SK-N-SH (cell line): ENCODE data around the gene TEPSIN. TPM values are rescaled to one million over a fixed set of nuclear protein-coding genes. Genes with fewer than 3 reads are reported as not detected.

Experiments
- CTCF ChIA-PET: fragments of 300-600, 350-600 bp; formaldehyde crosslinking; extraction: SDS; loops from one replicate; lab custom pipeline; 2021; lab: Yijun Ruan, JAX
- POLR2A ChIA-PET: fragments of 350-600 bp; sonication (Branson Sonifier 250); formaldehyde crosslinking; extraction: SDS; loops from one replicate; lab custom pipeline; 2020; ENCODE audit warnings: antibody characterized with exemption, inconsistent platforms; lab: Yijun Ruan, JAX
- DNase-seq: peaks from one replicate; pipeline ENCODE4 v3.0.0; 2012
- H2AFZ ChIP-seq: fragments of 200-600 bp; sonication (generic); 2 replicates; pipeline ENCODE4 v1.8.1; 2016; ENCODE audit warnings: antibody characterized with exemption, mild to moderate bottlenecking, low read depth
- H3F3A ChIP-seq: fragments of 200-600 bp; sonication (generic); replicated peaks from 2 replicates; pipeline ENCODE3; 2016; ENCODE audit warnings: antibody characterized with exemption, mild to moderate bottlenecking; ENCODE audit not compliant: insufficient read depth
- H3K27ac ChIP-seq, 2 experiments: fragments of 200-500 bp in 1 of 2; fragments of 200-600 bp in 1 of 2; sonication (Bioruptor generic) in 1 of 2; sonication (generic), shearing (Covaris generic) in 1 of 2; 2 replicates each; pipeline versions ENCODE4 v1.5.1 to v1.6.1; 2014 to 2016; ENCODE audit warnings: low read depth in 2 of 2, inconsistent platforms in 1 of 2, low read length in 1 of 2, mild to moderate bottlenecking in 1 of 2, mixed read lengths in 1 of 2
- H3K27me3 ChIP-seq: fragments of 200-600 bp; sonication (generic), shearing (Covaris generic); 2 replicates; pipeline ENCODE4 v1.6.1; 2016; ENCODE audit warnings: mixed run types; ENCODE audit not compliant: insufficient read depth
- H3K36me3 ChIP-seq, 2 experiments: fragments of 200-500 bp in 1 of 2; fragments of 200-600 bp in 1 of 2; sonication (Bioruptor generic) in 1 of 2; sonication (generic) in 1 of 2; replicated peaks in 1 of 2; 2 replicates each; pipeline versions ENCODE3 to v1.5.1; 2014 to 2016; ENCODE audit warnings: low read length in 1 of 2, mild to moderate bottlenecking in 1 of 2; ENCODE audit not compliant: insufficient read depth in 2 of 2, control insufficient read depth in 1 of 2
- H3K4me1 ChIP-seq, 2 experiments: fragments of 200-500 bp in 1 of 2; fragments of 200-600 bp in 1 of 2; sonication (Bioruptor generic) in 1 of 2; sonication (generic), shearing (Covaris generic) in 1 of 2; 2 replicates each; pipeline versions ENCODE4 v1.5.1 to v1.6.1; 2014 to 2016; ENCODE audit warnings: low read depth in 1 of 2, low read length in 1 of 2, mixed run types in 1 of 2; ENCODE audit not compliant: insufficient read depth in 2 of 2, control insufficient read depth in 1 of 2
- H3K4me2 ChIP-seq: fragments of 200-600 bp; sonication (generic), shearing (Covaris generic); 2 replicates; pipeline ENCODE4 v1.6.1; 2017; ENCODE audit warnings: mixed run types
- H3K4me3 ChIP-seq, 2 experiments: fragments of 200-500 bp in 1 of 2; fragments of 200-600 bp in 1 of 2; sonication (Bioruptor generic) in 1 of 2; sonication (generic), shearing (Covaris generic) in 1 of 2; 2 replicates each; pipeline versions ENCODE4 v1.5.1 to v1.8.1; 2014 to 2016; ENCODE audit warnings: low read depth in 2 of 2, inconsistent platforms in 1 of 2, low read length in 1 of 2, mild to moderate bottlenecking in 1 of 2, mixed read lengths in 1 of 2, moderate library complexity in 1 of 2
- H3K79me2 ChIP-seq: fragments of 200-600 bp; sonication (generic); 2 replicates; pipeline ENCODE4 v1.8.1; 2017; ENCODE audit warnings: mild to moderate bottlenecking; ENCODE audit not compliant: insufficient read depth
- H3K9ac ChIP-seq: fragments of 200-600 bp; sonication (generic); 2 replicates; pipeline ENCODE4 v1.6.1; 2017; ENCODE audit warnings: mixed run types
- H3K9me2 ChIP-seq: fragments of 200-600 bp; sonication (generic); 2 replicates; pipeline ENCODE4 v1.6.1; 2017; ENCODE audit warnings: mixed run types
- H3K9me3 ChIP-seq: fragments of 200-600 bp; sonication (generic); 2 replicates; pipeline ENCODE4 v1.6.1; 2017; ENCODE audit warnings: mixed run types, mild to moderate bottlenecking, moderate library complexity
- H4K20me1 ChIP-seq: fragments of 200-600 bp; sonication (generic); 2 replicates; pipeline ENCODE4 v1.6.1; 2017; ENCODE audit warnings: mild to moderate bottlenecking, mixed run types; ENCODE audit not compliant: insufficient read depth
- CTCF ChIP-seq: fragments of 200-600 bp; sonication (generic); IDR thresholded peaks from 2 replicates; pipeline ENCODE4 v1.6.1; 2017; ENCODE audit warnings: antibody characterized with exemption, mild to moderate bottlenecking, moderate library complexity
- ELF1 ChIP-seq: IDR thresholded peaks from 2 replicates; pipeline ENCODE4 v1.4.0; 2012
- FOXJ3 ChIP-seq: sonication (generic); formaldehyde crosslinking; IDR thresholded peaks from 2 replicates; pipeline ENCODE4 v1.5.1; 2020; ENCODE audit warnings: mild to moderate bottlenecking, missing genetic modification reagents
- FOXM1 ChIP-seq: IDR thresholded peaks from 2 replicates; pipeline ENCODE4 v1.4.0; 2012; ENCODE audit warnings: low read depth, mild to moderate bottlenecking
- GABPA ChIP-seq: IDR thresholded peaks from 2 replicates; pipeline ENCODE4 v1.4.0; 2012; ENCODE audit warnings: low read depth, mild to moderate bottlenecking
- MEF2A ChIP-seq: IDR thresholded peaks from 2 replicates; pipeline ENCODE4 v1.4.0; 2012; ENCODE audit warnings: low read depth, borderline replicate concordance
- MXI1 ChIP-seq: IDR thresholded peaks from 2 replicates; pipeline ENCODE4 v1.6.1; 2012; ENCODE audit warnings: mild to moderate bottlenecking, low read depth, low read length, improper control_type of control experiment
- POLR2AphosphoS5 ChIP-seq: IDR thresholded peaks from 2 replicates; pipeline ENCODE4 v1.6.1; 2012; ENCODE audit warnings: low read depth, low read length
- RAD21 ChIP-seq: IDR thresholded peaks from 2 replicates; pipeline ENCODE4 v1.6.1; 2012; ENCODE audit warnings: mild to moderate bottlenecking, low read length
- RCOR1 ChIP-seq: fragments of 150-350 bp; IDR thresholded peaks from 2 replicates; pipeline ENCODE4 v1.6.1; 2017; ENCODE audit warnings: antibody characterized with exemption, low read length
- TCF12 ChIP-seq: IDR thresholded peaks from 2 replicates; pipeline ENCODE4 v1.4.0; 2012
- USF2 ChIP-seq: fragments of 150-350 bp; IDR thresholded peaks from 2 replicates; pipeline ENCODE4 v1.6.1; 2017; ENCODE audit warnings: antibody characterized with exemption, low read length, low read depth, borderline replicate concordance
- WGBS: methylation state at CpG from one replicate; pipeline ENCODE4 v1.1.6; 2017; ENCODE audit warnings: low lambda C conversion rate; 5-methylcytosine and 5-hydroxymethylcytosine counted together
- polyA plus RNA-seq, 3 experiments: library from polyadenylated mRNA; depleted of rRNA; stranded (reverse); fragments of >200 nt; gene quantifications; 2 replicates each; pipeline ENCODE4 v1.2.3, GENCODE V29; 2012
- TF ChIP-seq, protein P1 (sequence below): IDR thresholded peaks from 2 replicates; pipeline ENCODE4 v1.6.1; 2012; ENCODE audit warnings: mild to moderate bottlenecking, low read depth, low read length, moderate library complexity
- TF ChIP-seq, protein P2 (sequence below): fragments of 150-350 bp; IDR thresholded peaks from 2 replicates; pipeline ENCODE4 v1.6.1; 2016; ENCODE audit warnings: mild to moderate bottlenecking, low read depth, low read length

The TEPSIN gene
- polyA plus RNA-seq, 1 of the 3 experiments (the other 2 are of a cell fraction) = 35.3 TPM

GRCh38 chr17:81188491-81188840, 50.4 kb downstream of the TEPSIN start:
- Histone ChIP-seq H3K36me3 (peaks cover 0 to 11% of the 10 kb centered on the region in 2 experiments), H3K4me2 (no peak overlapping the region), H3K4me1 (peaks cover 0 to 2% of the 10 kb centered on the region in 2 experiments; a peak in 1 of 4 replicates), H3K27me3 (no peaks in the 10 kb centered on the region), H3K4me3 (no peak overlapping the region), H3F3A (peaks cover 5% of the 10 kb centered on the region), H3K9me2 (no peaks in the 10 kb centered on the region), H3K9ac (no peak overlapping the region), H4K20me1 (no peaks in the 10 kb centered on the region), H3K9me3 (no peaks in the 10 kb centered on the region), H3K27ac (no peak overlapping the region), H2AFZ (no peak overlapping the region), H3K79me2 (no peaks in the 10 kb centered on the region)
- no peak for DNase-seq
- TF ChIP-seq GABPA (no peak), MEF2A (no peak), USF2 (no peak), RCOR1 (no peak), TCF12 (no peak), RAD21 (no peak), ELF1 (no peak), POLR2AphosphoS5 (no peak), FOXM1 (no peak), FOXJ3 (no peak), MXI1 (no peak), CTCF (no peak)
- TF ChIP-seq, protein P1, sequence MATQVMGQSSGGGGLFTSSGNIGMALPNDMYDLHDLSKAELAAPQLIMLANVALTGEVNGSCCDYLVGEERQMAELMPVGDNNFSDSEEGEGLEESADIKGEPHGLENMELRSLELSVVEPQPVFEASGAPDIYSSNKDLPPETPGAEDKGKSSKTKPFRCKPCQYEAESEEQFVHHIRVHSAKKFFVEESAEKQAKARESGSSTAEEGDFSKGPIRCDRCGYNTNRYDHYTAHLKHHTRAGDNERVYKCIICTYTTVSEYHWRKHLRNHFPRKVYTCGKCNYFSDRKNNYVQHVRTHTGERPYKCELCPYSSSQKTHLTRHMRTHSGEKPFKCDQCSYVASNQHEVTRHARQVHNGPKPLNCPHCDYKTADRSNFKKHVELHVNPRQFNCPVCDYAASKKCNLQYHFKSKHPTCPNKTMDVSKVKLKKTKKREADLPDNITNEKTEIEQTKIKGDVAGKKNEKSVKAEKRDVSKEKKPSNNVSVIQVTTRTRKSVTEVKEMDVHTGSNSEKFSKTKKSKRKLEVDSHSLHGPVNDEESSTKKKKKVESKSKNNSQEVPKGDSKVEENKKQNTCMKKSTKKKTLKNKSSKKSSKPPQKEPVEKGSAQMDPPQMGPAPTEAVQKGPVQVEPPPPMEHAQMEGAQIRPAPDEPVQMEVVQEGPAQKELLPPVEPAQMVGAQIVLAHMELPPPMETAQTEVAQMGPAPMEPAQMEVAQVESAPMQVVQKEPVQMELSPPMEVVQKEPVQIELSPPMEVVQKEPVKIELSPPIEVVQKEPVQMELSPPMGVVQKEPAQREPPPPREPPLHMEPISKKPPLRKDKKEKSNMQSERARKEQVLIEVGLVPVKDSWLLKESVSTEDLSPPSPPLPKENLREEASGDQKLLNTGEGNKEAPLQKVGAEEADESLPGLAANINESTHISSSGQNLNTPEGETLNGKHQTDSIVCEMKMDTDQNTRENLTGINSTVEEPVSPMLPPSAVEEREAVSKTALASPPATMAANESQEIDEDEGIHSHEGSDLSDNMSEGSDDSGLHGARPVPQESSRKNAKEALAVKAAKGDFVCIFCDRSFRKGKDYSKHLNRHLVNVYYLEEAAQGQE = no peak
- TF ChIP-seq, protein P2, sequence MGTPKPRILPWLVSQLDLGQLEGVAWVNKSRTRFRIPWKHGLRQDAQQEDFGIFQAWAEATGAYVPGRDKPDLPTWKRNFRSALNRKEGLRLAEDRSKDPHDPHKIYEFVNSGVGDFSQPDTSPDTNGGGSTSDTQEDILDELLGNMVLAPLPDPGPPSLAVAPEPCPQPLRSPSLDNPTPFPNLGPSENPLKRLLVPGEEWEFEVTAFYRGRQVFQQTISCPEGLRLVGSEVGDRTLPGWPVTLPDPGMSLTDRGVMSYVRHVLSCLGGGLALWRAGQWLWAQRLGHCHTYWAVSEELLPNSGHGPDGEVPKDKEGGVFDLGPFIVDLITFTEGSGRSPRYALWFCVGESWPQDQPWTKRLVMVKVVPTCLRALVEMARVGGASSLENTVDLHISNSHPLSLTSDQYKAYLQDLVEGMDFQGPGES = no peak
- CTCF ChIA-PET = interaction anchor here (1.4 to 6.3 kb wide), 4 partner anchors 12 to 87 kb away, joined by 3 to 46 read pairs (median 16); no protein-coding TSS in a partner anchor
- POLR2A ChIA-PET = no interaction called here
- WGBS = 87% methylated on average over 12 of the region's 12 CpGs
